ENCODE results near the gene ARHGAP6.

ARHGAP6 gene

DNA sequence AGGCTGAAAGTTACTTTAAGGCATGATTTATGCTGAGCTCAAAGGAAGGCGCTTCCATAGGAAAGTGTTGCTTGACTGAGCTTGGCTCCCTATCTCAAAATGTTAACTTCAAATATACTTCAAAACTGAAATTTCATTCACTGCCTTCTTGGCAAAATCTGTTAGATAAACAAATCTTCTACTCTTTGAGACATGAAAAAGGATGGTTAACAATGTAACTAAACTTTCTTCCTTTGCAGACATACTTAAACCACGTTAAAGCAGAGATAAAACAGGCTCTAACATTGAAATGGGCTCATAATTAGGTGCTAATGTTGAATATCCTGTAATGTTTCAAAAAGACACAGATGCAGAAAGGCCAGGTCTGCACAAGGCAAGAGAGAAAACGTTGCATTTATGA, 262.1 kb downstream of the ARHGAP6 start:
- Histone ChIP-seq H3K27ac (ENCODE audit: low read length) (no peak overlapping the region), H3K27me3 (replicated peaks; ENCODE audit: insufficient read depth, low read length) (no peaks in the 10 kb centered on the region), H3K4me3 (ENCODE audit: low read length) (no peak overlapping the region), H3K9me2 (replicated peaks; ENCODE audit: insufficient read depth, low read length) (no peaks in the 10 kb centered on the region), H3F3A (ENCODE audit: insufficient read depth, low read length) (no peaks in the 10 kb centered on the region), H3K79me2 (ENCODE audit: low read length) (peaks cover 98% of the 10 kb centered on the region), H3K36me3 (replicated peaks; ENCODE audit: insufficient read depth, low read length) (no peaks in the 10 kb centered on the region), H3K4me1 (ENCODE audit: low read length) (no peaks in the 10 kb centered on the region), H3K4me2 (ENCODE audit: low read depth, low read length) (no peak overlapping the region), H3K9ac (ENCODE audit: low read length) (no peak overlapping the region), H3K9me3 (replicated peaks; ENCODE audit: insufficient read depth, low read length) (no peaks in the 10 kb centered on the region), H2AFZ (ENCODE audit: low read length) (no peak overlapping the region), H4K20me1 (ENCODE audit: insufficient read depth, low read length) (no peaks in the 10 kb centered on the region)
- TF ChIP-seq EZH2phosphoT487 (IDR thresholded peaks at IDR 0.05; ENCODE audit: low read length) (no peak), EZH2 (optimal IDR thresholded peaks at IDR 0.05; ENCODE audit: low read depth, low read length) (no peak)
- TF ChIP-seq, protein P1, sequence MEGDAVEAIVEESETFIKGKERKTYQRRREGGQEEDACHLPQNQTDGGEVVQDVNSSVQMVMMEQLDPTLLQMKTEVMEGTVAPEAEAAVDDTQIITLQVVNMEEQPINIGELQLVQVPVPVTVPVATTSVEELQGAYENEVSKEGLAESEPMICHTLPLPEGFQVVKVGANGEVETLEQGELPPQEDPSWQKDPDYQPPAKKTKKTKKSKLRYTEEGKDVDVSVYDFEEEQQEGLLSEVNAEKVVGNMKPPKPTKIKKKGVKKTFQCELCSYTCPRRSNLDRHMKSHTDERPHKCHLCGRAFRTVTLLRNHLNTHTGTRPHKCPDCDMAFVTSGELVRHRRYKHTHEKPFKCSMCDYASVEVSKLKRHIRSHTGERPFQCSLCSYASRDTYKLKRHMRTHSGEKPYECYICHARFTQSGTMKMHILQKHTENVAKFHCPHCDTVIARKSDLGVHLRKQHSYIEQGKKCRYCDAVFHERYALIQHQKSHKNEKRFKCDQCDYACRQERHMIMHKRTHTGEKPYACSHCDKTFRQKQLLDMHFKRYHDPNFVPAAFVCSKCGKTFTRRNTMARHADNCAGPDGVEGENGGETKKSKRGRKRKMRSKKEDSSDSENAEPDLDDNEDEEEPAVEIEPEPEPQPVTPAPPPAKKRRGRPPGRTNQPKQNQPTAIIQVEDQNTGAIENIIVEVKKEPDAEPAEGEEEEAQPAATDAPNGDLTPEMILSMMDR (IDR thresholded peaks at IDR 0.05; ENCODE audit: low read length): no peak
- no peak for DNase-seq

DNA sequence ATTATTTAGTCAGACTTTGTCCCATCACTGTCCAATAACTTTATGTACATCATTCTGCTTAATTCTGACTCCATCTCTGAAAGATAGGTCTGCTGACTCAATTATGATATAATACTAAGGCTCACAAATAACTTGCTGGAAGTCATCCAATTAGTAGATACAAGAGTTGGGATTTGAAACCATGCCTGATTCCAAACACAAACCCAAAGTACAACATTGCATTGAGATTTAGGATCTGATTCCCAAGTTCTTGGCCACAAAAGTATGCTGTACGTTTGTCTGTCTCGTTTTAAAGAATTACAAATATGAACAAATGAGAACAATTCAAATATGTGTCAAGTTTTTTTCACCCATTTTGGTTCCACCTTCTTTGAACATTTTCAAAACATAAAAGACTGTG, 263.8 kb downstream of the ARHGAP6 start:
- H2AFZ ChIP-seq (ENCODE audit: low read length): no peak overlapping the region
- no peak overlapping the region for H3K4me2 ChIP-seq (ENCODE audit: low read depth, low read length)
- peaks cover 95% of the 10 kb centered on the region for H3K79me2 ChIP-seq (ENCODE audit: low read length)
- TF ChIP-seq EZH2 (optimal IDR thresholded peaks at IDR 0.05; ENCODE audit: low read depth, low read length) (no peak), EZH2phosphoT487 (IDR thresholded peaks at IDR 0.05; ENCODE audit: low read length) (no peak)
- TF ChIP-seq, protein P1 (IDR thresholded peaks at IDR 0.05; ENCODE audit: low read length): no peak
- peaks cover 2% of the 10 kb centered on the region; the same call in 1 of the 2 replicates for H3K4me1 ChIP-seq (ENCODE audit: low read length)
- H4K20me1 ChIP-seq (ENCODE audit: insufficient read depth, low read length): no peaks in the 10 kb centered on the region
- no peaks in the 10 kb centered on the region for H3K27me3 ChIP-seq (replicated peaks; ENCODE audit: insufficient read depth, low read length)
- no peaks in the 10 kb centered on the region for H3K36me3 ChIP-seq (replicated peaks; ENCODE audit: insufficient read depth, low read length)
- no peak overlapping the region for H3K4me3 ChIP-seq (ENCODE audit: low read length)
- H3K9ac ChIP-seq (ENCODE audit: low read length): no peak overlapping the region
- no peak for DNase-seq
- H3K9me2 ChIP-seq (replicated peaks; ENCODE audit: insufficient read depth, low read length): no peaks in the 10 kb centered on the region
- H3K27ac ChIP-seq (ENCODE audit: low read length): no peak overlapping the region
- no peaks in the 10 kb centered on the region for H3F3A ChIP-seq (ENCODE audit: insufficient read depth, low read length)
- no peaks in the 10 kb centered on the region for H3K9me3 ChIP-seq (replicated peaks; ENCODE audit: insufficient read depth, low read length)

DNA sequence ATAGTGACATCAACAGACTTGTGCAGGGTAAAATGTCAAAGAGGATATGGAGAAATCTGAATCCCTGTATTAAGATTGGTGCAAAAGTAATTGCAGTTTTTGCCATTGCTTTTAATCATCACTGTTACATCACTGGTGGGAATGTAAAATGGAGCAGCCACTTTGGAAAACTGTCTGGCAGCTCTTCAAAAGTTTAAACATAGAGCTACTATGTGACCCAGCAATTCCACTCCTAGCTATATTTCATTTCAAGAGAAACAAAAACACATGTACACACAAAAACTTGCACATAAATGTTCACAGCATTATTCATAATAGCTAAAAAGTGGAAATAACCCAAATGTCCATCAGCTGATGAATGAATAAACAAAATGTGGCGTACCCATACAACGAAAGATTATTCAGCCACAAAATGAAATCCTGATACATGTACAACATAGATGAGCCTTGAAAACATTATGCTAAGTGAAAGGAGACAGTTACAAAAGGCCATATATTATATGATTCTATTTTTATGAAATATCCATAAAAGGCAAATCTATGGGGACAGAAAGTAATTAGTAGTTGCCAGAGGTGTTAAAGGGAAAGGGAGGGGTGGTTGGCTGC, 266.1 kb downstream of the ARHGAP6 start:
- DNase-seq: no peak
- Histone ChIP-seq H3F3A (ENCODE audit: insufficient read depth, low read length) (no peaks in the 10 kb centered on the region), H3K9me2 (replicated peaks; ENCODE audit: insufficient read depth, low read length) (no peaks in the 10 kb centered on the region), H3K9ac (ENCODE audit: low read length) (no peak overlapping the region), H3K36me3 (replicated peaks; ENCODE audit: insufficient read depth, low read length) (no peaks in the 10 kb centered on the region), H4K20me1 (ENCODE audit: insufficient read depth, low read length) (no peaks in the 10 kb centered on the region), H3K9me3 (replicated peaks; ENCODE audit: insufficient read depth, low read length) (no peaks in the 10 kb centered on the region), H3K4me1 (ENCODE audit: low read length) (peaks cover 2% of the 10 kb centered on the region; the same call in 1 of the 2 replicates), H3K4me3 (ENCODE audit: low read length) (no peak overlapping the region), H2AFZ (ENCODE audit: low read length) (no peak overlapping the region), H3K4me2 (ENCODE audit: low read depth, low read length) (no peak overlapping the region), H3K27me3 (replicated peaks; ENCODE audit: insufficient read depth, low read length) (no peaks in the 10 kb centered on the region), H3K79me2 (ENCODE audit: low read length) (peaks cover 95% of the 10 kb centered on the region), H3K27ac (ENCODE audit: low read length) (no peak overlapping the region)
- TF ChIP-seq, protein P1 (IDR thresholded peaks at IDR 0.05; ENCODE audit: low read length): no peak
